HG02763 (cell line): ENCODE data around the gene HTR3A.
"Not testable (repeated sequence)": the region's sequence is repeated elsewhere in the genome, so short reads cannot be mapped to it uniquely, and the experiment has no call there.

Experiments
- ATAC-seq: cut with Tn5 transposase; IDR thresholded peaks from one replicate; pipeline ENCODE4 v1.9.1; 2021; ENCODE audit warnings: mild to moderate bottlenecking, moderate library complexity; ENCODE audit not compliant: unreplicated experiment

Gene HTR3A

GRCh38 chr11:113974741-113975470 is at the start of gene HTR3A:
HTR3A (plus strand) TSS chr11:113975108; CDS start chr11:113975326, 218 bp downstream.
- ATAC-seq, result no peak

- no peak for ATAC-seq
These were observed 48.4 kb upstream of the HTR3A start for GRCh38 chr11:113926273-113927197.

GRCh38 chr11:113928311-113928710 is 46.6 kb upstream of the HTR3A start:
- ATAC-seq, result no peak

DNA sequence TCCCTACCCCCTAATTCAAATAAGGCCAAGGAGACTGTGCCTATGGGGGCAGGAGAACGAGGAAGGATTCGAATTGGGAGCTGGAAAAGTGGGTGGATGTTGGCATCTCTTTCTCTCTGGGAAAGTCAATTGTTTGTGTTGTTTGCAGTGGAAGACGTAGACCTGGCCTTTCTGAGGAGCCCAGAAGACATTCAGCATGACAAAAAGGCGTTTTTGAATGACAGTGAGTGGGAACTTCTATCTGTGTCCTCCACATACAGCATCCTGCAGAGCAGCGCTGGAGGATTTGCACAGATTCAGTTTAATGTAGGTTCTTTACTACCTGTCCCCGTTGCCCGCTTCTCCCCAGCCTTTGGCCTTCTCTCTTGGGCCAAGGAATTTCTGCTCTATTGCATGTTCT is 42.1 kb upstream of the HTR3A start:
- ATAC-seq, result no peak

GRCh38 chr11:113934193-113934592 is 40.7 kb upstream of the HTR3A start:
- ATAC-seq, result not testable (repeated sequence)

DNA sequence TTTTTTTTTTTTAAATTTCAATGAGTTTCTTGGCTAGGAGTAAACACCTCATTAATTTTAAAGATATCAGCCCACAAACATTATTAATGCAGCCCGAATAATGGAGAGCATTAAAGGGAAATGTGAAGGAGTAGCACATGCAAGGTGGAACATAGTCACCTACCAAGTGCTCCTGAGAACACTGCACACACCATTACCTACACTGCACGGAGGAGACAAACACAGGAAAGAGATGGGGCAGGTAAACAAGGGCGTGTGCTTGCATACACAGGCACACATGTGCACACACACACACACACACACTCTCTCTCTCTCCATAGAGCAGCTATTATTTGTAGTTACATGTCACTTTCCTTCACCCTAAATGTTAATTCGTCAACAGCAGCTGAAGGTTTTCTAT is 40.1 kb upstream of the HTR3A start:
- ATAC-seq, result no peak

- ATAC-seq, result no peak
These were observed 39.0 kb upstream of the HTR3A start for GRCh38 chr11:113935858-113936257.

- ATAC-seq, result no peak
These were observed 37.0 kb upstream of the HTR3A start for GRCh38 chr11:113937918-113938317.

DNA sequence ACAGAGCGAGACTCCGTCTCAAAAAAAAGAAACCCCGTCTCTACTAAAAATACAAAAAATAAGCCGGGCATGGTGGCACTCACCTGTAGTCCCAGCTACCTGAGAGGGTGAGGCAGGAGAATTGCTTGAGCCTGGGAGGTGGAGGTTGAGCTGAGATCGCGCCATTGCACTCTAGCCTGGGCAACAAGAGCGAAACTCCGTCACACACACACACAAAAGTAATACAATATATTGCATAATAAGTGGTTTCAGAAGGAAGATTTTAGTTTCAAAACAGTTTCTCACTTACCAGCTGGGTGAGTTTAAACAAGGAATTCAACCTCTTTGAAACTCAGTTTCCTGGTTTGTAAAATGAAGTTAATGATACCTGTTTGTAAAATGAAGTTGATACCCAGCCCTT is 32.7 kb upstream of the HTR3A start:
- no peak for ATAC-seq

DNA sequence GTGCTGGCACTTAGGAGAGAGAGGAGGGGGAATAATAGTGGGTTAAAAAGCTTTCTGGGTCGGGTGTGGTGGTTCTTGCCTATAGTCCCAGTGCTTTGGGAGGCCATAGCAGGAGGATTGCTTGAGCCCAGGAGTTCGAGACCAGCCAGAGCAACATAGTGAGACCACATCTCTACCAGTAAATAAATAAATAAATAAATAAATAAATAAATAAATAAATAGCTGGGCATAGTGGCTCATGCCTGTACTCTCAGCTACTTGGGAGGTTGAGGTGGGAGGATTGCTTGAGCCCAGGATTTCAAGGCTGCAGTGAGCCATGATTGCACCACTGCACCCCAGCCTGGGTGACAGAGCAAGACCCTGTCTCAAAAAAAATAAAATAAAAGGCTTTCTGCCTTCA is 28.7 kb upstream of the HTR3A start:
- ATAC-seq, result not testable (repeated sequence)

DNA sequence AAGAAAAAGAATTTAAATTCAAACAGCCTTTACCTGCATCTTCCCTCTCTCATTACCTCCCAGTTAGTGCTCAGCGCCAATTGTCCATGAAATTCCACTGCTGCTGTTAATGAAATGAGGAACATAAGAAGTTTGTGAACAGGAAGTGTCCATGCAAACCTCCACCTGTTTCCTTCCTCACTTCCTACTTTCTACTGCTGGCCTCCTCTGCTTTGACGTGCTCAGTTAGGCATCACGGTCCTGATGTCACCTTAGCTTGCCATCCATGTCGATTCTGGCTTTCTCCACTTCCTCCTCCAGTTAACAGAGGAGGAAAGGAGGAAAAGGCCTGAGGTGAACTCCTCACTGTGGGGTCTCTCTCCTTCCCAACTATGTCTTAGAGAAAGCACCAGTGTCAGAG is 26.9 kb upstream of the HTR3A start:
- ATAC-seq, result no peak

- no peak for ATAC-seq
These were observed 25.0 kb upstream of the HTR3A start for GRCh38 chr11:113949891-113950290.

- ATAC-seq, result no peak
These were observed 23.4 kb upstream of the HTR3A start for GRCh38 chr11:113951537-113951936.

DNA sequence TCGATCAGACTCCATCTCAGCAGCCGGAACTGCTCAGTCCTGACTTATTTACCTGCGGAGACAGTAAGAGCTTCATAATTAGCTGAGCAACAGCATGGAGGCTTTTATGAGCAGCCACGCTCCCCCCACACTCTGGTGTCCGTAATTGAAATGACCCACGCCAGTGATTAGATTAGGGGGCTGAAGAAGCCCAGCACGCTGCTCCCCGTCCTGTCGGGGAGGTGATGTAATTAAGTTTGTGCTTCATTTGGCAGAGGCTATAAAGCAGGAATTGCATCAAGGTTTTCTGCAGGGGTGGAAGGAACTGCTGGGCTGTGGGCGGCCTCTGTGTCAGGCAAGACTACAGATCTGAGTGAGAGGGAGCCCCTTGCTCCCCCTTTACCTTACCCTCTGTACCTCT is 22.8 kb upstream of the HTR3A start:
- ATAC-seq, result no peak

DNA sequence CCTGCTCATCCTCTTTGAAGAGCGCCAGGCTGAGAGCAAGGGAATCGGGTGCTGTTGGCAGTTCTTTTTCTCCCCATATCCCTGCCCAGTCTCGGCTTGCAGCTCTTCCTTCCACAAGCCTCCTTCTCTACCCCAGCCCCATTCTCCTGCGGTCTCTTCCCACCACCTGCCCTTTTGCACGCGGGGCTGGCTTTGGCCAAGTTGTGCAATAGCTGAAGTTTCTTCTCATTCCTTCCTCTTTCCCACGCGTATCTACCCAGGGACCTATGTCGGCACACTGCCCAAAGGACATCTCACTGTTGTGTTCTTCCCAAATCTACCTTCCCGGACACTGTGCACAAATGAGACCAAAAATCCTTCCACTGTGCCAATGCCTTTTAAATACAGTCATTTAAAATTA is 22.3 kb upstream of the HTR3A start:
- ATAC-seq, result no peak

DNA sequence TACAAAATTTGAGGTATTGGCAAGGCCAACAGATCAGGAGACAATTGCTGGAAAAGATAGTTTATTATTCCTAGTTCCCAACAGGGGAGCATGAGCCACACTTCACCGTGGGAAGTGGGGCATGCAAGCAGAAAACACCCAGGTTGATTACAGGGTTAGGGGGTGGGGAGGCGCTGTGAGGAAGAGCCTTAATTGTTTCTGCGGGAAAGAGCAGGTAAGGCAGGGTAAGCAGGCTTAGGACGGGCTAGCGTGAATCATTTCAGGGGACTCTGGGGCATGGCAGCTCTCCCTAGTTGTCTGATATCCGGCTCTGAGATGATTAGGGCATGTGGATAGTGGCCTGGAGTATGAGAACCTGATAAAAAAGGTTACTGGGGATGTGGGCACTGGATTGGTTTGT is 20.7 kb upstream of the HTR3A start:
- no peak for ATAC-seq

- no peak for ATAC-seq
These were observed 17.9 kb upstream of the HTR3A start for GRCh38 chr11:113956986-113957385.

- ATAC-seq, result no peak
These were observed 14.1 kb upstream of the HTR3A start for GRCh38 chr11:113960702-113961330.

- no peak for ATAC-seq
These were observed 7.5 kb upstream of the HTR3A start for GRCh38 chr11:113967361-113967760.

DNA sequence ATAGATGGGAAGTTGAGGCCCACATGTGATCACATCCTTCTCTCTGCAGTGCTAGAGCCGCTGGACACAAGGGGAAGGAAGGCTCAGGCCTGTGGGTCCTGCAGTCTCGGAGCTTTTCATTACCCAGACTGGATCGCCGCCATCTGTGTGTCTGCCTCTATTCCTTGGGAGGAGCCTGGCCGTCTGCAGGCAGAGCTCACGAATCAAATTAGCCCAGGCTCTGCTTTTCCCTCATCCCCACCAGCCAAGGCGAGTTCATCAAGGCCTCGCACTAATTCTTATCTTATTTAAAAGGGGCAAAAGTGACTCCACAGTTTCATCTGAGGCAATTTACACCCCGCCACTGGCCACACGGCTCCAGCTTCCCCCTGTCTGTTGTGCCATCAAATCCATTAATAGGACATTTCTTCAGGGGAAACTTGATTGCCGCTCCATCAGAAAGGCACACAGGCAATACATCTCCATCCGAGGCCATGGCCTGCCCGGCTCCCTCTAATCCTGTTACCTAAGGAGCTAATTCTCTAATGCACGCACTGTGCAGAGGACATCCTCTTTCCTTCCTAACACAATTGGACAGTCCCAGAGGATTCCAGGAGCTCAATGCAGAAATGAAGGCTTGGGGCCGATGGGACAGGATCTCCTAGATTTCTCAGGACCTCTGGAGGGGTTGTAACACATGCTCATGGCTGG is 3.3 kb upstream of the HTR3A start:
- ATAC-seq, result no peak

DNA sequence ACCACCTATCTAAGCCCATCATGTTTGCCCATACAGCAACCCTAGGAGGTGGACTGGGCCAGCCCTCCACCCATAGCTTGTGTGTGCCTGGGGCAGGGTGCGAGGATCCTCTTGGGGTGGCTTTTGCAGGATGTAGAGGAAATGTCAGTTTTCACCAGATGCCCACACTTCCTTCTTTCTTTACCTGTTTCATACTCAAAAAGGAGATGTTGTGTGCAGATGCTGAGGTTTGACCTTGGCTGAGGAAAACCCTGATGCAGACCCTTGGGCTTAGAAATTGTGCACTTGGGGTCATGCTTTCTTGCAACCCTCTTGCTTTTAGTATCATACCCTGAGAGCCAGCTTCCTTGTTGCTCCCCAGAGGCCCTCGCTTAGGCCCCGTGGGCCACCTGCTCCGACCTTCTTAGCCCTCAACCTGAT is 2.2 kb downstream of the HTR3A start:
- ATAC-seq, result no peak
